Putamen (tissue), 1 donor: ENCODE results near the gene ZBTB22.
"Not testable (repeated sequence)": the region's sequence is repeated elsewhere in the genome, so short reads cannot be mapped to it uniquely, and the experiment has no call there.

ENCODE experiments used
- DNase-seq: peaks from one replicate; pipeline ENCODE4 v3.0.0-alpha.2; 2016; ENCODE audit warnings: low spot score

Gene ZBTB22

GRCh38 chr6:33279971-33280511 is 37.5 kb downstream of the ZBTB22 start:
- DNase-seq, result no peak

- no peak for DNase-seq
Observed at GRCh38 chr6:33279257-33279695, 38.3 kb downstream of the ZBTB22 start.

DNA sequence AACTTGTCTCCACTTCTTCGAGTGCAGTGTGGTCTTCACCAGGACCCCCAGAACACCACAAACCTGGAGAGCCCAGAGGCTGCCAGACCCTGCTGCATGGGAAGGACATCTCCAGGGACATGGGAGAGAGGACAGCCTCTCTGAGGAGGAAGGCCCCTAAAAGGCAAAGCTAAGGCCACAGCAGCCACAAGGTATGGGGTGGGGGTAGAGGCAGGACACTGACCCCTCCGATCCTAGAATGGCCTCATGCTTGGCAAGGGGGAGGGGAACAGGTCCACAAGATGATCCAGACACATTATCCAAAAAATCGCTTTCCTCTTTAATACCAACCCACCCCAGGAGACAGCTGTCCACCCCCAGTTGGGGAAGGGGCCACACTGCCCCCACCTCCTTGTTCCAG is 38.7 kb downstream of the ZBTB22 start:
- DNase-seq, result no peak

- DNase-seq, result no peak
Observed at GRCh38 chr6:33278392-33278741, 39.2 kb downstream of the ZBTB22 start.

GRCh38 chr6:33277663-33278391 is 39.7 kb downstream of the ZBTB22 start:
- DNase-seq, result no peak

DNA sequence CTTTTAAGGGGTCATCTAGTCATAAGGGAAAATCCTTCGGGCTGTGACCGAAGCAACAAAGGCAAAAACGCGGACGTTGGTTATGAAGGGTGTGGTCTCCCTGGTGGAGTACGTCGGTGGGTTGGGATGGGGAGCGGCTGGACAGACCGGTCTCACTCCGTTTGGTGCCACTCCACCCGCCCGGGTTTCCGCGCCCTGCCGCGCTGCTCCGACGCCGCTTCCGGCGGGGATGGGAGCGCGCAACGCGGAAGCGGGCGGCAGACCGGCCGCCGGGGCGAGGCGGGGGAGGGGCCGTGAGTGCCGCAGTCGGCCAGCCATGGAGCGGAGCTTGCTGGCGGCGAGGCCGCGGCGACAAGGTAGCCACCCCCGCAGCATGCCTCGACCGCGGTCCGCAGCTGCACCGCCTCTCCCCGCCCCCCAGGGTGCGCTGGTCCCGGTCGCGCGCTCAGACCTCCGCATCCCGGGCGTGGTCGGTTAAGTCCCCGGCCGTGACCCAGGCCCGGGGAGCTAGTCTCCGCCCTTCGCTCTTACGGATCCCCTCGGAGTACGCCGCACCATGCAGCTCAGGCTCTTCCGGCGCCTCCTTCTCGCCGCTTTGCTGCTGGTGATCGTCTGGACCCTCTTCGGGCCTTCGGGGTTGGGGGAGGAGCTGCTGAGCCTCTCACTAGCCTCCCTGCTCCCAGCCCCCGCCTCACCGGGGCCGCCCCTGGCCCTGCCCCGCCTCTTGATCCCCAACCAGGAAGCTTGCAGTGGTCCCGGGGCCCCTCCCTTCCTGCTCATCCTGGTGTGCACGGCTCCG is 40.5 kb downstream of the ZBTB22 start, which contains the start of gene B3GALT4:
B3GALT4 (plus strand) TSS at position 260 of the 799 bp plus-strand sequence; CDS start at position 557, 297 bp downstream.
- peak; percentile 54 for DNase-seq

GRCh38 chr6:33276581-33276863 is 41.0 kb downstream of the ZBTB22 start:
- DNase-seq, result no peak

GRCh38 chr6:33275795-33276580 is 41.6 kb downstream of the ZBTB22 start:
- DNase-seq, result not testable (repeated sequence)

DNA sequence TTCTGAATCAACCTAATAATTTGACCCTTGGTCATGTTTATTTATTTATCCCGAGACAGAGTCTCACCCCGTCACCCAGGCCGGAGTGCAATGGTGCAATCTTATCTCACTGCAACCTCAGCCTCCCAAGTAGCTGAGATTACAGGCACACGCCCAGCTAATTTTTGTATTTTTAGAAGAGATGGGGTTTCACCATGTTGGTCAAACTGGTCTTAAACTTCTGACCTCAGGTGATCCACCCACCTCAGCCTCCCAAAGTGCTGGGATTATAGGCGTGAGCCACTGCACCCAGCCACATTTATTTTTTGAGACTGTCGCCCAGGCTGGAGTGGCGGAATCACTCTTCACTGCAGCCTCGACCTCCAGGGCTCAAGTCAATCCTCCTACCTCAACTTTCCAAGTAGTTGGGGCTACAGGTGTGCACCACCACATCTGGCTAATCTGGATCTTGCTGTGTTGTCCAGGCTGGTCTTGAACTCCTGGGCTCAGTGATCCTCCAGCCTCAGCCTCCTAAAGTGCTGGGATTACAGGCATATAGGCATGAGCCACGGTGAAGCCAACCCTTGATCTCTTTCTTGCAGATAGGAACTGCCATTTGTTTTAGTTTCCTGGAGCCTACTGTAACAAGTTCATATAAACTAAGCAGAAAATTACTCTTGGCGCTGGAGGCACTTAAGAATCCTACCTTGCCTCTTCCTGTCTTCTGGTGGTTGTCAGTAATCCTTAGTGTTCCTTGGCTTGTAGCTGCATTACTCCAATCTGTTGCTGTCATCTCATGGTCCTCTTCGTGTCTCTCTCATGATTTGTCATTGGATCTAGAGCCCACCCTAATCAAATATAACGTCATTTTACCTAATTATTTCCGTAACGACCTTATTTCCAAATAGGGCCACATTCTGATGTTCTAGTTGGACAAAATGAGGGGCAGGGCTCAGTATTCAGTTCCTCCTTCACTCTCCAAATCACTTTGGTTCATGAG is 43.3 kb downstream of the ZBTB22 start:
- no peak for DNase-seq

DNA sequence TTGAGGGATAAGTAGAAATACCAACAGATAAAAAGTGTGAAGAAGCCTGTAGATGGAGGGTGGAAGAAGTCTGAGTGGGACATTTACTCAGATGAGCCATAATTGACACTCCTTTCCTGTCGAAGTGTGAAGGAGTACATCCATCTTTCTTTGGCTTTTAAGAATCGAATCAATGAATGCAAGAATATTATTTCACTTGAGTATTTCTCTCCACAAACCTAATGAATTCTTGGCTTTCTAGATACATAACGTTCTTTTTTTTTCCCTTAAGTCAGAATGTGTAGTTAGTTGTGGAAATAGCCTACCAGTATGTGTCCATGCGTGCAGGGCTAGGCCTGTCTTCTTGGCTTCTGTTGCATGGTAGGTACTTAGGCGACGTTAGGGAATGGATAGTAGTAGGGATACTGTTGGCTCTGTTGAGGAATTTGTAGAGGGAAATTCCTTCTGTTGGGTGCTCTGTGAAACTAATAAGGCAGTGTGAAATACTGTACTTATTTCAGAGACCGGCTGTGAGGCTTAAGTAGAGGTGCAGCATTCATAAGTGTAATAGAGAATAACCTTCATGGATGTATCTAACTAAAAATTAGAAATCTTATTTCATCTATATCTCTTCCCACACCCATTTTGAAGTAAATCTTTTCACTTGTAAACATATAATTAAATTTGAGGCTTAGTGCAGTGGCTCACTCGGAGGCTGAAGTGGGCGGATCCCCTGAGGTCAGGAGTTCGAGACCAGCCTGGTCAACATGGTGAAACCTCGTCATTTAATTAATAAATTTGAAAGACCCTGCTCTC is 44.2 kb downstream of the ZBTB22 start:
- no peak for DNase-seq

DNA sequence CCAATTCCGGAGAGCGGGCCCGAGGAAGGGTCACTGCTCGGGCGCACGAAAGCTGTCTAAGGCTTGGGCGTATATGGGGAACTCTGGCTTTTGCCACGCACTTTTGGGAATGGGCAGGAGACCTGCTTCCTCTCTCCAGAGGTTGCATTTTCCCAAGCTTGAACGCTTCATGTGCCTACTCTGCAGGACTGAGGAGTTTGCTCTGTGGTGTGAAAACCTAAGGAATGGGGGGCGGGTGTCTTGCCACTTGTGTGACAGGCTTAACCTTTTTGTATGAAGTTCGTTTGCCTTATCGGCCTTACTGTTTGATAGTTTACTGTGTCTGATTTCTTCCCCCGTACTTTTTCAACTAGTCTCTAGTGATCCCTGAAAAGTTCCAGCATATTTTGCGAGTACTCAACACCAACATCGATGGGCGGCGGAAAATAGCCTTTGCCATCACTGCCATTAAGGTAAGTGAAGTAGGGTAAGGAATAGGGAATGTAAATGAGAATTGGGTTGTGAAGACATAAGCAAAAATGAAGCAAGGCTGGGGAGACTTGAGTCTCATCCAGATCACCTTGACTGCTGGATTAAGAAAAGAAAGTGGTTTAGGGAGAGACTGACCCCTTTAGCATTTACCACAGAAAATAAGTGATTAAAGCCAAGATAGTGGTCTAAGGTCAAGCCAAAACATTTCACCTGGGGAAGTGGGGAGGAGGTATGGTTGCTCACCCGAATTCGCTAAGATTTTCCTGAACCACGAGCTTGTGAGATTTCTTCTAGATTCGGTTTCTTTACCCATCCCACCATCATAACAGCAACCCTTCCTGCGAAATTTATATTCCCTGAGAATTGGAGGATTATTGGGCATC is 45.0 kb downstream of the ZBTB22 start:
- no peak for DNase-seq

DNA sequence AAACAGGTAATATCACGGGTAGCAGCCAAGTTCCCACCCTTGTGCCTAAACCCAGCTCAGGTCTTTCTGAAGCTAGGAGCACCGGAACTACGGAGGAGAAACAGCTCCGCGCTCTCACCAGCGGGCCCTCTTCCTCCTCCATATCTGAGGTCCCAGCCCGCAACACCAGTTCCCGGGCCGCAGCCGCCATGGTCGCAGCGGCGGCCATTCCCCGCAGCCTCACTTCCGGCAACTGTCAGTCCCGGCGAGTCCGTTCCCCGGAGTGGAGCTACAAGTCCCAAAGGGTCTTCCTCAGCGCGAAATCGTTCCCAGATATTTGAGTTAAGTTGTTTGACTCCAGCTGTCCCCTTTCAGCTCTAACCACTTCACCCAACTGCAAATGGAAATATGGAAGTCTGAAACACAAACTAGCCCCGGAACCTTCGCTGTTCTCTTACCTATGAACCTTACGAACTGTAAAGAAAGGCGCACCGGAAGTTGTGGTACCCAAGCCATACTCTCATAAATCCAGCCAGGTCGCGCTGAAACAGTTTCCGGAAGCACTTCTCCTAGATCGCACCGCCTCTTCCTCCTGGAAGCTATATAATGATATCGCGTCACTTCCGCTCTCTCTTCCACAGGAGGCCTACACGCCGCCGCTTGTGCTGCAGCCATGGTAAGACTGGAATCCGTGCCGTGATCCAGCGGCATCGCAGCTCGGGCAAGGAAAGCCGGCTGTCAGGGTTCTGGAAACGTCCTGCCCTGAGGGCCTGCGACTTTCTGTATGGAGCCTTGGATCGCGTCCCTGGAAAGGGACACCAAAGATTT is 45.9 kb downstream of the ZBTB22 start, which contains the start of the genes RPS18 and VPS52:
RPS18 (plus strand) TSS at position 608 of the 807 bp plus-strand sequence; CDS start at position 653, 45 bp downstream.
VPS52 (minus strand) TSS at position 409 of the 807 bp plus-strand sequence; CDS start at position 208, 201 bp downstream.
- DNase-seq, result peak; percentile 99

- no peak for DNase-seq
Observed at GRCh38 chr6:33271117-33271467, 46.5 kb downstream of the ZBTB22 start.
